HG03060 (cell line): ENCODE data around the gene KLHL40.

ENCODE experiments used
- ATAC-seq: cut with Tn5 transposase; IDR thresholded peaks from one replicate; pipeline ENCODE4 v1.9.1; 2021; ENCODE audit warnings: low read depth, moderate number of reproducible peaks; ENCODE audit not compliant: unreplicated experiment

The KLHL40 gene

GRCh38 chr3:42701371-42702065 lies 16.2 kb downstream of the KLHL40 start:
- no peak for ATAC-seq

GRCh38 chr3:42702066-42702951 lies 17.0 kb downstream of the KLHL40 start, which contains the start of gene HHATL:
TSS of gene HHATL (minus strand) at chr3:42702798. CDS start at chr3:42700826, 1,972 bp downstream.
- no peak for ATAC-seq

- no peak for ATAC-seq
These were observed 17.8 kb downstream of the KLHL40 start for GRCh38 chr3:42702982-42703694.

GRCh38 chr3:42703695-42704025 lies 18.3 kb downstream of the KLHL40 start:
- no peak for ATAC-seq

GRCh38 chr3:42704136-42704841 lies 19.0 kb downstream of the KLHL40 start:
- ATAC-seq: no peak

- no peak for ATAC-seq
These were observed 19.9 kb downstream of the KLHL40 start for GRCh38 chr3:42705058-42705767.

GRCh38 chr3:42705962-42706585 lies 20.7 kb downstream of the KLHL40 start:
- ATAC-seq: no peak

- ATAC-seq: no peak
These were observed 21.6 kb downstream of the KLHL40 start for GRCh38 chr3:42706721-42707619.

- no peak for ATAC-seq
These were observed 22.5 kb downstream of the KLHL40 start for GRCh38 chr3:42707620-42708355.

GRCh38 chr3:42708611-42709151 lies 23.3 kb downstream of the KLHL40 start:
- no peak for ATAC-seq

GRCh38 chr3:42709621-42710020 lies 24.3 kb downstream of the KLHL40 start:
- ATAC-seq: no peak

- ATAC-seq: no peak
These were observed 25.1 kb downstream of the KLHL40 start for GRCh38 chr3:42710323-42711021.

GRCh38 chr3:42711491-42712343 lies 26.4 kb downstream of the KLHL40 start:
- ATAC-seq: no peak

GRCh38 chr3:42712344-42712648 lies 27.0 kb downstream of the KLHL40 start:
- ATAC-seq: no peak

- no peak for ATAC-seq
These were observed 27.5 kb downstream of the KLHL40 start for GRCh38 chr3:42712688-42713372.

GRCh38 chr3:42713747-42714146 lies 28.4 kb downstream of the KLHL40 start:
- ATAC-seq: no peak
